HCT116 (cell line): Measurements from ENCODE around the gene SLC52A1. TPM values are rescaled to one million over a fixed set of nuclear protein-coding genes. Genes with fewer than 3 reads are reported as not detected.

ENCODE experiments used
- ATAC-seq: fragments of 200-7000 bp; cut with Tn5 transposase; 2 replicates; pipeline ENCODE4 v1.9.1; 2020; ENCODE audit warnings: mild to moderate bottlenecking, moderate library complexity
- BruUV-seq: library from RNA; stranded (reverse); fragments of 400-500 nt; replicated peaks from 2 replicates; lab custom pipeline; 2021; lab: Mats Ljungman, UMichigan
- CTCF ChIA-PET: fragments of 300-600 bp; sonication (Branson Sonifier 250); formaldehyde crosslinking; loops from one replicate; lab custom pipeline; 2021; ENCODE audit warnings: antibody characterized with exemption; lab: Charles Lee
- POLR2A ChIA-PET: fragments of 300-600, 350-600 bp; sonication (Branson Sonifier 250); formaldehyde crosslinking; loops from one replicate; lab custom pipeline; 2021; ENCODE audit warnings: antibody characterized with exemption; lab: Charles Lee
- RAD21 ChIA-PET, 2 experiments: fragments of 300-600 bp; sonication (Branson Sonifier 250); formaldehyde crosslinking; loops; one replicate each; lab custom pipeline; 2023; ENCODE audit warnings: low total read pairs in 2 of 2; ENCODE audit not compliant: uncharacterized antibody in 2 of 2, unreplicated experiment in 2 of 2, low non-redundant PET in 1 of 2; lab: Charles Lee
- DNase-seq: peaks from one replicate; pipeline ENCODE4 v3.0.0-alpha.2; 2010; ENCODE audit warnings: low read depth, low spot score
- H2AFZ ChIP-seq: fragments of 200-600 bp; shearing (Covaris generic), sonication (generic); 2 replicates; pipeline ENCODE4 v1.6.1; 2017; ENCODE audit warnings: low read depth, mixed run types, mixed read lengths, antibody characterized with exemption, low read length; ENCODE audit not compliant: poor library complexity, severe bottlenecking
- H3K27ac ChIP-seq: 2 replicates; pipeline ENCODE4 v1.5.1; 2012; ENCODE audit warnings: low read depth, low read length
- H3K27me3 ChIP-seq: fragments of 200-600 bp; sonication (generic); 2 replicates; pipeline ENCODE4 v1.6.1; 2016; ENCODE audit warnings: mixed run types, low read length, mixed read lengths; ENCODE audit not compliant: insufficient read depth
- H3K36me3 ChIP-seq, 2 experiments: fragments of 200-500 bp in 1 of 2; fragments of 200-600 bp in 1 of 2; sonication (Bioruptor generic) in 1 of 2; sonication (generic) in 1 of 2; 2 replicates each; pipeline versions ENCODE4 v1.5.1 to v1.6.1; 2014 to 2016; ENCODE audit warnings: low read length in 2 of 2, inconsistent platforms in 1 of 2, mixed read lengths in 1 of 2, mixed run types in 1 of 2; ENCODE audit not compliant: insufficient read depth in 2 of 2, control insufficient read depth in 1 of 2
- H3K4me1 ChIP-seq, 2 experiments: fragments of 200-600 bp in 1 of 2; sonication (generic) in 1 of 2; 2 replicates each; pipeline versions ENCODE4 v1.5.1 to v1.6.1; 2012 to 2017; ENCODE audit warnings: low read length in 2 of 2, inconsistent platforms in 1 of 2, mild to moderate bottlenecking in 1 of 2, mixed read lengths in 1 of 2, mixed run types in 1 of 2, moderate library complexity in 1 of 2; ENCODE audit not compliant: insufficient read depth in 2 of 2, control insufficient read depth in 1 of 2
- H3K4me2 ChIP-seq: fragments of 200-600 bp; sonication (generic); 2 replicates; pipeline ENCODE4 v1.6.1; 2017; ENCODE audit warnings: mixed run types, low read length, mixed read lengths
- H3K4me3 ChIP-seq, 2 experiments: fragments of 200-600 bp in 1 of 2; sonication (generic) in 1 of 2; replicated peaks in 1 of 2; 2 replicates each; pipeline ENCODE4 v1.5.1; 2011 to 2016; ENCODE audit warnings: low read length in 2 of 2, control low read depth in 1 of 2, low read depth in 1 of 2, mild to moderate bottlenecking in 1 of 2, mixed read lengths in 1 of 2, mixed run types in 1 of 2
- H3K79me2 ChIP-seq: fragments of 200-600 bp; sonication (generic); 2 replicates; pipeline ENCODE4 v1.6.1; 2017; ENCODE audit warnings: mild to moderate bottlenecking, mixed run types, low read length, moderate library complexity, mixed read lengths; ENCODE audit not compliant: insufficient read depth
- H3K9ac ChIP-seq: fragments of 200-600 bp; sonication (generic); 2 replicates; pipeline ENCODE4 v1.6.1; 2016; ENCODE audit warnings: low read length, mixed read lengths
- H3K9me2 ChIP-seq: fragments of 200-600 bp; sonication (generic), shearing (Covaris generic); 2 replicates; pipeline ENCODE4 v1.6.1; 2017; ENCODE audit warnings: mixed run types, mild to moderate bottlenecking, moderate library complexity; ENCODE audit not compliant: insufficient read depth
- H3K9me3 ChIP-seq, 2 experiments: fragments of 200-500 bp in 1 of 2; fragments of 200-600 bp in 1 of 2; sonication (Bioruptor generic) in 1 of 2; sonication (generic) in 1 of 2; 2 replicates each; pipeline ENCODE4 v1.6.1; 2014 to 2017; ENCODE audit warnings: low read length in 2 of 2, mixed read lengths in 2 of 2, inconsistent platforms in 1 of 2, low read depth in 1 of 2, mild to moderate bottlenecking in 1 of 2, mixed run types in 1 of 2, moderate library complexity in 1 of 2; ENCODE audit not compliant: control insufficient read depth in 1 of 2, insufficient read depth in 1 of 2
- H4K20me1 ChIP-seq: fragments of 200-600 bp; sonication (generic), shearing (Covaris generic); 2 replicates; pipeline ENCODE4 v1.6.1; 2017; ENCODE audit warnings: mixed run types, mild to moderate bottlenecking, moderate library complexity; ENCODE audit not compliant: insufficient read depth
- CBX3 ChIP-seq: IDR thresholded peaks from 2 replicates; pipeline ENCODE4 v1.6.1; 2012; ENCODE audit warnings: low read depth
- CEBPB ChIP-seq: IDR thresholded peaks from 2 replicates; pipeline ENCODE4 v1.6.1; 2012; ENCODE audit warnings: low read depth
- EZH2 ChIP-seq: fragments of 200-600 bp; sonication (generic); IDR thresholded peaks from 2 replicates; pipeline ENCODE4 v1.6.1; 2017; ENCODE audit warnings: antibody characterized with exemption, mixed run types
- EZH2phosphoT487 ChIP-seq: fragments of 200-600 bp; IDR thresholded peaks from 2 replicates; pipeline ENCODE4 v1.6.1; 2018; ENCODE audit warnings: antibody characterized with exemption, borderline replicate concordance
- FOSL1 ChIP-seq: IDR thresholded peaks from 2 replicates; pipeline ENCODE4 v1.6.1; 2012; ENCODE audit warnings: low read depth
- POLR2A ChIP-seq: IDR thresholded peaks from 2 replicates; pipeline ENCODE4 v1.7.0; 2011; ENCODE audit warnings: borderline replicate concordance; ENCODE audit not compliant: insufficient read depth, insufficient read length; ENCODE audit errors: extremely low read depth
- POLR2AphosphoS5 ChIP-seq: IDR thresholded peaks from 2 replicates; pipeline ENCODE4 v1.6.1; 2011; ENCODE audit warnings: mild to moderate bottlenecking, low read depth, low read length, moderate library complexity
- RAD21 ChIP-seq: IDR thresholded peaks from 2 replicates; pipeline ENCODE4 v1.6.1; 2012; ENCODE audit warnings: low read depth, mild to moderate bottlenecking
- SIN3A ChIP-seq: IDR thresholded peaks from 2 replicates; pipeline ENCODE4 v1.6.1; 2012; ENCODE audit warnings: low read depth
- SP1 ChIP-seq: IDR thresholded peaks from 2 replicates; pipeline ENCODE4 v1.6.1; 2012; ENCODE audit warnings: low read depth
- SRF ChIP-seq: IDR thresholded peaks from 2 replicates; pipeline ENCODE4 v1.6.1; 2012; ENCODE audit warnings: low read depth
- TCF7L2 ChIP-seq: IDR thresholded peaks from 2 replicates; pipeline ENCODE4 v1.7.0; 2011; ENCODE audit warnings: borderline replicate concordance, inconsistent platforms; ENCODE audit not compliant: insufficient read depth, insufficient read length; ENCODE audit errors: extremely low read depth
- YY1 ChIP-seq: IDR thresholded peaks from 2 replicates; pipeline ENCODE4 v1.6.1; 2011; ENCODE audit warnings: low read length, low read depth, moderate library complexity, mild to moderate bottlenecking; ENCODE audit not compliant: insufficient replicate concordance; ENCODE audit errors: extremely low read depth
- ZBTB33 ChIP-seq: IDR thresholded peaks from 2 replicates; pipeline ENCODE4 v1.6.1; 2011; ENCODE audit warnings: mild to moderate bottlenecking, low read length, moderate library complexity; ENCODE audit not compliant: insufficient replicate concordance; ENCODE audit errors: extremely low read depth
- ZFX ChIP-seq: fragments of 450-650 bp; IDR thresholded peaks from 2 replicates; pipeline ENCODE4 v1.6.1; 2017
- intact Hi-C: fragments of 100-400 bp; cut with micrococcal nuclease; formaldehyde crosslinking; loops from 2 replicates; pipeline ENCODE4 v1.10.0; 2022
- total RNA-seq: library from RNA; stranded (reverse); gene quantifications from one replicate; pipeline ENCODE4 v1.2.1, GENCODE V29; 2021; ENCODE audit not compliant: unreplicated experiment
- TF ChIP-seq, protein P1 (sequence below): IDR thresholded peaks from 2 replicates; pipeline ENCODE4 v1.6.1; 2012; ENCODE audit warnings: low read depth
- TF ChIP-seq, protein P2 (sequence below), 3 experiments: fragments of 200-600 bp in 1 of 3; sonication (generic) in 1 of 3; IDR thresholded peaks in 2 of 3; conservative IDR thresholded peaks in 1 of 3; 2 replicates each; pipeline ENCODE4 v1.5.1; 2012 to 2017; ENCODE audit warnings: low read depth in 2 of 3, low read length in 2 of 3, antibody characterized with exemption in 1 of 3, borderline replicate concordance in 1 of 3, control low read depth in 1 of 3, mild to moderate bottlenecking in 1 of 3, mixed read lengths in 1 of 3, mixed run types in 1 of 3, moderate library complexity in 1 of 3; ENCODE audit not compliant: insufficient read depth in 1 of 3
- TF ChIP-seq, protein P3 (sequence below): IDR thresholded peaks from 2 replicates; pipeline ENCODE4 v1.6.1; 2012
- TF ChIP-seq, protein P4 (sequence below): IDR thresholded peaks from 2 replicates; pipeline ENCODE4 v1.6.1; 2012

SLC52A1 gene
- total RNA-seq, 1 experiment from 2014 or later: not detected

- RAD21 ChIA-PET: no interaction called here
Observed at GRCh38 chr17:5077781-5078105, 42.5 kb upstream of the SLC52A1 start.

More at GRCh38 chr17:5077781-5078105, 42.5 kb upstream of the SLC52A1 start:
- Histone ChIP-seq H3K9ac (no peak overlapping the region), H3K4me1 (no peaks in the 10 kb centered on the region), H3K9me3 (no peaks in the 10 kb centered on the region), H3K27ac (no peak overlapping the region), H3K27me3 (no peaks in the 10 kb centered on the region), H3K9me2 (no peaks in the 10 kb centered on the region), H2AFZ (no peak overlapping the region), H3K36me3 (no peaks in the 10 kb centered on the region)
- no peak for ATAC-seq
- ChIA-PET POLR2A (no interaction called here), CTCF (no interaction called here)
- no peak for DNase-seq
- TF ChIP-seq SIN3A (no peak), POLR2A (no peak), POLR2AphosphoS5 (no peak), SP1 (no peak), ZBTB33 (no peak), RAD21 (no peak), YY1 (no peak), FOSL1 (no peak), CEBPB (no peak), SRF (no peak), EZH2phosphoT487 (no peak), EZH2 (no peak), ZFX (no peak), CBX3 (no peak), TCF7L2 (no peak)
- TF ChIP-seq, protein P1, sequence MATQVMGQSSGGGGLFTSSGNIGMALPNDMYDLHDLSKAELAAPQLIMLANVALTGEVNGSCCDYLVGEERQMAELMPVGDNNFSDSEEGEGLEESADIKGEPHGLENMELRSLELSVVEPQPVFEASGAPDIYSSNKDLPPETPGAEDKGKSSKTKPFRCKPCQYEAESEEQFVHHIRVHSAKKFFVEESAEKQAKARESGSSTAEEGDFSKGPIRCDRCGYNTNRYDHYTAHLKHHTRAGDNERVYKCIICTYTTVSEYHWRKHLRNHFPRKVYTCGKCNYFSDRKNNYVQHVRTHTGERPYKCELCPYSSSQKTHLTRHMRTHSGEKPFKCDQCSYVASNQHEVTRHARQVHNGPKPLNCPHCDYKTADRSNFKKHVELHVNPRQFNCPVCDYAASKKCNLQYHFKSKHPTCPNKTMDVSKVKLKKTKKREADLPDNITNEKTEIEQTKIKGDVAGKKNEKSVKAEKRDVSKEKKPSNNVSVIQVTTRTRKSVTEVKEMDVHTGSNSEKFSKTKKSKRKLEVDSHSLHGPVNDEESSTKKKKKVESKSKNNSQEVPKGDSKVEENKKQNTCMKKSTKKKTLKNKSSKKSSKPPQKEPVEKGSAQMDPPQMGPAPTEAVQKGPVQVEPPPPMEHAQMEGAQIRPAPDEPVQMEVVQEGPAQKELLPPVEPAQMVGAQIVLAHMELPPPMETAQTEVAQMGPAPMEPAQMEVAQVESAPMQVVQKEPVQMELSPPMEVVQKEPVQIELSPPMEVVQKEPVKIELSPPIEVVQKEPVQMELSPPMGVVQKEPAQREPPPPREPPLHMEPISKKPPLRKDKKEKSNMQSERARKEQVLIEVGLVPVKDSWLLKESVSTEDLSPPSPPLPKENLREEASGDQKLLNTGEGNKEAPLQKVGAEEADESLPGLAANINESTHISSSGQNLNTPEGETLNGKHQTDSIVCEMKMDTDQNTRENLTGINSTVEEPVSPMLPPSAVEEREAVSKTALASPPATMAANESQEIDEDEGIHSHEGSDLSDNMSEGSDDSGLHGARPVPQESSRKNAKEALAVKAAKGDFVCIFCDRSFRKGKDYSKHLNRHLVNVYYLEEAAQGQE: no peak
- TF ChIP-seq, protein P2, sequence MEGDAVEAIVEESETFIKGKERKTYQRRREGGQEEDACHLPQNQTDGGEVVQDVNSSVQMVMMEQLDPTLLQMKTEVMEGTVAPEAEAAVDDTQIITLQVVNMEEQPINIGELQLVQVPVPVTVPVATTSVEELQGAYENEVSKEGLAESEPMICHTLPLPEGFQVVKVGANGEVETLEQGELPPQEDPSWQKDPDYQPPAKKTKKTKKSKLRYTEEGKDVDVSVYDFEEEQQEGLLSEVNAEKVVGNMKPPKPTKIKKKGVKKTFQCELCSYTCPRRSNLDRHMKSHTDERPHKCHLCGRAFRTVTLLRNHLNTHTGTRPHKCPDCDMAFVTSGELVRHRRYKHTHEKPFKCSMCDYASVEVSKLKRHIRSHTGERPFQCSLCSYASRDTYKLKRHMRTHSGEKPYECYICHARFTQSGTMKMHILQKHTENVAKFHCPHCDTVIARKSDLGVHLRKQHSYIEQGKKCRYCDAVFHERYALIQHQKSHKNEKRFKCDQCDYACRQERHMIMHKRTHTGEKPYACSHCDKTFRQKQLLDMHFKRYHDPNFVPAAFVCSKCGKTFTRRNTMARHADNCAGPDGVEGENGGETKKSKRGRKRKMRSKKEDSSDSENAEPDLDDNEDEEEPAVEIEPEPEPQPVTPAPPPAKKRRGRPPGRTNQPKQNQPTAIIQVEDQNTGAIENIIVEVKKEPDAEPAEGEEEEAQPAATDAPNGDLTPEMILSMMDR (IDR thresholded peaks at IDR 0.05 in 2 of 3, conservative IDR thresholded peaks at IDR 0.05 in 1 of 3; ENCODE audit: borderline replicate concordance in 1 of 3, insufficient read depth in 1 of 3, low read depth in 2 of 3, low read length in 2 of 3): no peak
- TF ChIP-seq, protein P3, sequence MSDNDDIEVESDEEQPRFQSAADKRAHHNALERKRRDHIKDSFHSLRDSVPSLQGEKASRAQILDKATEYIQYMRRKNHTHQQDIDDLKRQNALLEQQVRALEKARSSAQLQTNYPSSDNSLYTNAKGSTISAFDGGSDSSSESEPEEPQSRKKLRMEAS: no peak
- TF ChIP-seq, protein P4, sequence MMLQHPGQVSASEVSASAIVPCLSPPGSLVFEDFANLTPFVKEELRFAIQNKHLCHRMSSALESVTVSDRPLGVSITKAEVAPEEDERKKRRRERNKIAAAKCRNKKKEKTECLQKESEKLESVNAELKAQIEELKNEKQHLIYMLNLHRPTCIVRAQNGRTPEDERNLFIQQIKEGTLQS: no peak
- TF ChIP-seq, all 23 proteins: peak for 0
- Histone ChIP-seq H4K20me1 (no peaks in the 10 kb centered on the region), H3K79me2 (no peaks in the 10 kb centered on the region), H3K4me2 (no peak overlapping the region), H3K4me3 (no peak overlapping the region)
- intact Hi-C loops: no loop called here
- no TSS peak for BruUV-seq
